SK-N-SH (cell line): Measurements from ENCODE around the gene WDR53. TPM values are rescaled to one million over a fixed set of nuclear protein-coding genes. Genes with fewer than 3 reads are reported as not detected.

Source experiments
- CTCF ChIA-PET: fragments of 300-600, 350-600 bp; formaldehyde crosslinking; extraction: SDS; loops from one replicate; lab custom pipeline; 2021; lab: Yijun Ruan, JAX
- POLR2A ChIA-PET: fragments of 350-600 bp; sonication (Branson Sonifier 250); formaldehyde crosslinking; extraction: SDS; loops from one replicate; lab custom pipeline; 2020; ENCODE audit warnings: antibody characterized with exemption, inconsistent platforms; lab: Yijun Ruan, JAX
- DNase-seq: peaks from one replicate; pipeline ENCODE4 v3.0.0; 2012
- H2AFZ ChIP-seq: fragments of 200-600 bp; sonication (generic); 2 replicates; pipeline ENCODE4 v1.8.1; 2016; ENCODE audit warnings: antibody characterized with exemption, mild to moderate bottlenecking, low read depth
- H3F3A ChIP-seq: fragments of 200-600 bp; sonication (generic); replicated peaks from 2 replicates; pipeline ENCODE3; 2016; ENCODE audit warnings: antibody characterized with exemption, mild to moderate bottlenecking; ENCODE audit not compliant: insufficient read depth
- H3K27ac ChIP-seq, 2 experiments: fragments of 200-500 bp in 1 of 2; fragments of 200-600 bp in 1 of 2; sonication (Bioruptor generic) in 1 of 2; sonication (generic), shearing (Covaris generic) in 1 of 2; 2 replicates each; pipeline versions ENCODE4 v1.5.1 to v1.6.1; 2014 to 2016; ENCODE audit warnings: low read depth in 2 of 2, inconsistent platforms in 1 of 2, low read length in 1 of 2, mild to moderate bottlenecking in 1 of 2, mixed read lengths in 1 of 2
- H3K27me3 ChIP-seq: fragments of 200-600 bp; sonication (generic), shearing (Covaris generic); 2 replicates; pipeline ENCODE4 v1.6.1; 2016; ENCODE audit warnings: mixed run types; ENCODE audit not compliant: insufficient read depth
- H3K36me3 ChIP-seq, 2 experiments: fragments of 200-500 bp in 1 of 2; fragments of 200-600 bp in 1 of 2; sonication (Bioruptor generic) in 1 of 2; sonication (generic) in 1 of 2; replicated peaks in 1 of 2; 2 replicates each; pipeline versions ENCODE3 to v1.5.1; 2014 to 2016; ENCODE audit warnings: low read length in 1 of 2, mild to moderate bottlenecking in 1 of 2; ENCODE audit not compliant: insufficient read depth in 2 of 2, control insufficient read depth in 1 of 2
- H3K4me1 ChIP-seq, 2 experiments: fragments of 200-500 bp in 1 of 2; fragments of 200-600 bp in 1 of 2; sonication (Bioruptor generic) in 1 of 2; sonication (generic), shearing (Covaris generic) in 1 of 2; 2 replicates each; pipeline versions ENCODE4 v1.5.1 to v1.6.1; 2014 to 2016; ENCODE audit warnings: low read depth in 1 of 2, low read length in 1 of 2, mixed run types in 1 of 2; ENCODE audit not compliant: insufficient read depth in 2 of 2, control insufficient read depth in 1 of 2
- H3K4me2 ChIP-seq: fragments of 200-600 bp; sonication (generic), shearing (Covaris generic); 2 replicates; pipeline ENCODE4 v1.6.1; 2017; ENCODE audit warnings: mixed run types
- H3K4me3 ChIP-seq, 2 experiments: fragments of 200-500 bp in 1 of 2; fragments of 200-600 bp in 1 of 2; sonication (Bioruptor generic) in 1 of 2; sonication (generic), shearing (Covaris generic) in 1 of 2; 2 replicates each; pipeline versions ENCODE4 v1.5.1 to v1.8.1; 2014 to 2016; ENCODE audit warnings: low read depth in 2 of 2, inconsistent platforms in 1 of 2, low read length in 1 of 2, mild to moderate bottlenecking in 1 of 2, mixed read lengths in 1 of 2, moderate library complexity in 1 of 2
- H3K79me2 ChIP-seq: fragments of 200-600 bp; sonication (generic); 2 replicates; pipeline ENCODE4 v1.8.1; 2017; ENCODE audit warnings: mild to moderate bottlenecking; ENCODE audit not compliant: insufficient read depth
- H3K9ac ChIP-seq: fragments of 200-600 bp; sonication (generic); 2 replicates; pipeline ENCODE4 v1.6.1; 2017; ENCODE audit warnings: mixed run types
- H3K9me2 ChIP-seq: fragments of 200-600 bp; sonication (generic); 2 replicates; pipeline ENCODE4 v1.6.1; 2017; ENCODE audit warnings: mixed run types
- H3K9me3 ChIP-seq: fragments of 200-600 bp; sonication (generic); 2 replicates; pipeline ENCODE4 v1.6.1; 2017; ENCODE audit warnings: mixed run types, mild to moderate bottlenecking, moderate library complexity
- H4K20me1 ChIP-seq: fragments of 200-600 bp; sonication (generic); 2 replicates; pipeline ENCODE4 v1.6.1; 2017; ENCODE audit warnings: mild to moderate bottlenecking, mixed run types; ENCODE audit not compliant: insufficient read depth
- CHD2 ChIP-seq: fragments of 150-350 bp; IDR thresholded peaks from 2 replicates; pipeline ENCODE4 v1.6.1; 2018; ENCODE audit warnings: low read length; ENCODE audit not compliant: partially characterized antibody
- ELF1 ChIP-seq: IDR thresholded peaks from 2 replicates; pipeline ENCODE4 v1.4.0; 2012
- EZH2phosphoT487 ChIP-seq: fragments of 200-600 bp; sonication (generic); IDR thresholded peaks from 2 replicates; pipeline ENCODE4 v1.6.1; 2017; ENCODE audit warnings: low read depth, mixed run types, mild to moderate bottlenecking, antibody characterized with exemption, moderate library complexity, borderline replicate concordance
- FOSL2 ChIP-seq: IDR thresholded peaks from 2 replicates; pipeline ENCODE4 v1.4.0; 2012; ENCODE audit warnings: low read depth, mild to moderate bottlenecking, moderate library complexity, borderline replicate concordance
- GATA2 ChIP-seq: sonication (generic); formaldehyde crosslinking; IDR thresholded peaks from 2 replicates; pipeline ENCODE4 v1.5.0; 2020; ENCODE audit warnings: mild to moderate bottlenecking, missing genetic modification reagents
- IRF3 ChIP-seq: fragments of 150-350 bp; IDR thresholded peaks from 2 replicates; pipeline ENCODE4 v1.6.1; 2016; ENCODE audit warnings: mild to moderate bottlenecking, low read depth, low read length
- JUND ChIP-seq: IDR thresholded peaks from 2 replicates; pipeline ENCODE4 v1.4.0; 2012
- MAX ChIP-seq: IDR thresholded peaks from 2 replicates; pipeline ENCODE4 v1.4.0; 2012; ENCODE audit warnings: low read depth
- NRF1 ChIP-seq: IDR thresholded peaks from 2 replicates; pipeline ENCODE4 v1.6.1; 2012; ENCODE audit warnings: low read depth, mild to moderate bottlenecking, low read length
- POLR2AphosphoS5 ChIP-seq: IDR thresholded peaks from 2 replicates; pipeline ENCODE4 v1.6.1; 2012; ENCODE audit warnings: low read depth, low read length
- RAD21 ChIP-seq: IDR thresholded peaks from 2 replicates; pipeline ENCODE4 v1.6.1; 2012; ENCODE audit warnings: mild to moderate bottlenecking, low read length
- RFX5 ChIP-seq: IDR thresholded peaks from 2 replicates; pipeline ENCODE4 v1.6.1; 2012; ENCODE audit warnings: mild to moderate bottlenecking, improper control_type of control experiment, low read length
- RXRA ChIP-seq: IDR thresholded peaks from 2 replicates; pipeline ENCODE4 v1.4.0; 2012; ENCODE audit warnings: low read depth, mild to moderate bottlenecking, borderline replicate concordance
- SMC3 ChIP-seq: IDR thresholded peaks from 2 replicates; pipeline ENCODE4 v1.6.1; 2012; ENCODE audit warnings: low read depth, low read length, improper control_type of control experiment
- TAF1 ChIP-seq: IDR thresholded peaks from 2 replicates; pipeline ENCODE4 v1.6.1; 2012; ENCODE audit warnings: low read depth, mild to moderate bottlenecking, low read length, moderate library complexity, borderline replicate concordance
- TCF12 ChIP-seq: IDR thresholded peaks from 2 replicates; pipeline ENCODE4 v1.4.0; 2012
- TEAD4 ChIP-seq: IDR thresholded peaks from 2 replicates; pipeline ENCODE4 v1.4.0; 2012; ENCODE audit warnings: mild to moderate bottlenecking, borderline replicate concordance; ENCODE audit not compliant: insufficient read depth
- WGBS: methylation state at CpG from one replicate; pipeline ENCODE4 v1.1.6; 2017; ENCODE audit warnings: low lambda C conversion rate; 5-methylcytosine and 5-hydroxymethylcytosine counted together
- polyA plus RNA-seq, 3 experiments: library from polyadenylated mRNA; depleted of rRNA; stranded (reverse); fragments of >200 nt; gene quantifications; 2 replicates each; pipeline ENCODE4 v1.2.3, GENCODE V29; 2012
- TF ChIP-seq, protein P1 (sequence below): IDR thresholded peaks from 2 replicates; pipeline ENCODE4 v1.6.1; 2012; ENCODE audit warnings: mild to moderate bottlenecking, low read depth, low read length, moderate library complexity
- TF ChIP-seq, protein P2 (sequence below): IDR thresholded peaks from 2 replicates; pipeline ENCODE4; 2012

The WDR53 gene
- polyA plus RNA-seq, 1 of the 3 experiments (the other 2 are of a cell fraction) = 7.0 TPM

GRCh38 chr3:196604548-196604947 is 36.2 kb upstream of the WDR53 start:
- Histone ChIP-seq H2AFZ (no peak overlapping the region), H3K9me2 (no peaks in the 10 kb centered on the region), H3K4me1 (no peaks in the 10 kb centered on the region)
- TF ChIP-seq EZH2phosphoT487 = no peak
- TF ChIP-seq NRF1 = no peak
- no peak for TF ChIP-seq RXRA
- TF ChIP-seq IRF3 = no peak
- no peak for TF ChIP-seq SMC3
- TF ChIP-seq, protein P1, sequence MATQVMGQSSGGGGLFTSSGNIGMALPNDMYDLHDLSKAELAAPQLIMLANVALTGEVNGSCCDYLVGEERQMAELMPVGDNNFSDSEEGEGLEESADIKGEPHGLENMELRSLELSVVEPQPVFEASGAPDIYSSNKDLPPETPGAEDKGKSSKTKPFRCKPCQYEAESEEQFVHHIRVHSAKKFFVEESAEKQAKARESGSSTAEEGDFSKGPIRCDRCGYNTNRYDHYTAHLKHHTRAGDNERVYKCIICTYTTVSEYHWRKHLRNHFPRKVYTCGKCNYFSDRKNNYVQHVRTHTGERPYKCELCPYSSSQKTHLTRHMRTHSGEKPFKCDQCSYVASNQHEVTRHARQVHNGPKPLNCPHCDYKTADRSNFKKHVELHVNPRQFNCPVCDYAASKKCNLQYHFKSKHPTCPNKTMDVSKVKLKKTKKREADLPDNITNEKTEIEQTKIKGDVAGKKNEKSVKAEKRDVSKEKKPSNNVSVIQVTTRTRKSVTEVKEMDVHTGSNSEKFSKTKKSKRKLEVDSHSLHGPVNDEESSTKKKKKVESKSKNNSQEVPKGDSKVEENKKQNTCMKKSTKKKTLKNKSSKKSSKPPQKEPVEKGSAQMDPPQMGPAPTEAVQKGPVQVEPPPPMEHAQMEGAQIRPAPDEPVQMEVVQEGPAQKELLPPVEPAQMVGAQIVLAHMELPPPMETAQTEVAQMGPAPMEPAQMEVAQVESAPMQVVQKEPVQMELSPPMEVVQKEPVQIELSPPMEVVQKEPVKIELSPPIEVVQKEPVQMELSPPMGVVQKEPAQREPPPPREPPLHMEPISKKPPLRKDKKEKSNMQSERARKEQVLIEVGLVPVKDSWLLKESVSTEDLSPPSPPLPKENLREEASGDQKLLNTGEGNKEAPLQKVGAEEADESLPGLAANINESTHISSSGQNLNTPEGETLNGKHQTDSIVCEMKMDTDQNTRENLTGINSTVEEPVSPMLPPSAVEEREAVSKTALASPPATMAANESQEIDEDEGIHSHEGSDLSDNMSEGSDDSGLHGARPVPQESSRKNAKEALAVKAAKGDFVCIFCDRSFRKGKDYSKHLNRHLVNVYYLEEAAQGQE = no peak
- no peak for TF ChIP-seq POLR2AphosphoS5
- TF ChIP-seq JUND = no peak
- TF ChIP-seq FOSL2 = no peak
- no peak for TF ChIP-seq RFX5
- TF ChIP-seq TEAD4 = no peak
- no peak for TF ChIP-seq CHD2
- no peak for TF ChIP-seq TCF12
- TF ChIP-seq TAF1 = no peak
- no peak for TF ChIP-seq MAX
- TF ChIP-seq RAD21 = no peak
- TF ChIP-seq GATA2 (CRISPR knock-in tag) = no peak
- no peak for TF ChIP-seq ELF1
- TF ChIP-seq, protein P2, sequence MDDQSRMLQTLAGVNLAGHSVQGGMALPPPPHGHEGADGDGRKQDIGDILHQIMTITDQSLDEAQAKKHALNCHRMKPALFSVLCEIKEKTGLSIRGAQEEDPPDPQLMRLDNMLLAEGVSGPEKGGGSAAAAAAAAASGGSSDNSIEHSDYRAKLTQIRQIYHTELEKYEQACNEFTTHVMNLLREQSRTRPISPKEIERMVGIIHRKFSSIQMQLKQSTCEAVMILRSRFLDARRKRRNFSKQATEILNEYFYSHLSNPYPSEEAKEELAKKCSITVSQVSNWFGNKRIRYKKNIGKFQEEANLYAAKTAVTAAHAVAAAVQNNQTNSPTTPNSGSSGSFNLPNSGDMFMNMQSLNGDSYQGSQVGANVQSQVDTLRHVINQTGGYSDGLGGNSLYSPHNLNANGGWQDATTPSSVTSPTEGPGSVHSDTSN = no peak
- TF ChIP-seq, all 33 proteins: peak for 0
- no peak overlapping the region for H3K4me3 ChIP-seq
- H3F3A ChIP-seq = no peaks in the 10 kb centered on the region
- DNase-seq = no peak
- ChIA-PET CTCF (interaction anchor here (1.8 kb wide), 1 partner anchor 81 kb away, joined by 4 read pairs; no protein-coding TSS in a partner anchor), POLR2A (no interaction called here)
- H3K36me3 ChIP-seq = no peaks in the 10 kb centered on the region
- no peak overlapping the region for H3K4me2 ChIP-seq
- H3K27me3 ChIP-seq = no peaks in the 10 kb centered on the region
- H3K79me2 ChIP-seq = no peaks in the 10 kb centered on the region
- H4K20me1 ChIP-seq = no peaks in the 10 kb centered on the region
- 0 out of 2 replicates have a peak, but pooled peaks cover 3% of the 10 kb centered on the region for H3K9me3 ChIP-seq
- 87% methylated on average over 11 of the region's 13 CpGs for WGBS
- no peak overlapping the region for H3K27ac ChIP-seq
- H3K9ac ChIP-seq = no peak overlapping the region
